Muscle of arm (tissue), 14 donors: ENCODE data around the gene ROS1. TPM values are rescaled to one million over a fixed set of nuclear protein-coding genes. Genes with fewer than 3 reads are reported as not detected.
"Not testable (repeated sequence)": the region's sequence is repeated elsewhere in the genome, so short reads cannot be mapped to it uniquely, and the experiment has no call there.

Source experiments
- DNase-seq: peaks from one replicate; pipeline ENCODE4 v3.0.0-alpha.2; 2013
- long read RNA-seq, 11 donors: transcript quantifications; one replicate each; lab custom pipeline, GENCODE V29; 2026
- polyA plus RNA-seq, 12 donors: library from polyadenylated mRNA; unstranded; fragments of 120-200 nt; gene quantifications; one replicate each; pipeline ENCODE4 v1.2.1, GENCODE V29; 2013; ENCODE audit not compliant: insufficient read length in 12 of 12

Gene ROS1
- polyA plus RNA-seq: under 1 TPM in 10 of 12 donors, not detected in 2; 0.11 to 0.38 (median 0.19) TPM
- long read RNA-seq, donor 1: 0 reads
- long read RNA-seq, donor 2: 0 reads
- long read RNA-seq, donor 3: 0 reads
- long read RNA-seq, donor 4: 0 reads
- long read RNA-seq, donor 5: 0 reads
- long read RNA-seq, donor 6: 0 reads
- long read RNA-seq, donor 7: 0 reads
- long read RNA-seq, donor 8: 0 reads
- long read RNA-seq, donor 9: 0 reads
- long read RNA-seq, donor 10: 0 reads
- long read RNA-seq, donor 11: 0 reads

DNA sequence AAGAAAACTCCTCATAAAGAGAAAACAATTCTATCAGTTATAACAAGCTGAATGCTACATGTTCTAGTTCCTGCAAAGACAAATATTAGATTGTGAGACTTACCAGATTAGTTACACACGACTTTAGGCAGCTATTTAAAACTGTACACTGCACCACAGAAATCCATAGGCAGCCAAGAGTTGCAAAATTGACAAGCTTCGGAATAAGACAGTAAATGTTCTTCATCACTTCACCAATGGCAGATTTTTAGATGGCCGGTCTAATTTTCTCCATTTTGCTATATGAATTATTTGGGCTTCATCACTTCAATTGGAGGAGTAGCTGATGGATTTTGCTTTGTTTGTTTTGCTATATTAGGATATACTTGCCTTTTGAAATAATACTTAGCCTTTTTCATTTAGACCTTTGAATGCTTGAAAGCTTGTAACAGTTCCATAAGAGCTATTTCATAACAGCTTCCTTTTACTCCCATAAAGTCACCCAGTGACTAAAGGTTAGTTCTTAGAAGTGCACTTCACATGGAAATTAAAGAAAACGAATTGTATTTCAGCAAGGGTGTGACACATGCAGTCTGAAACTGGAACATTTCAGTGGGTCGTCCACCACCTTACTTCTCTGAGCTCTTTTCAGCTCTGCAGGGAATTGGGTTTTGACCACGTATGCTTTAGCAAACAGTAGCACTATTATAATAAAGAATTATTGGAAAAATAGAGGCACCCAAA is at the start of gene ROS1:
Gene ROS1, minus strand, starts transcription at position 512 of the 723 bp plus-strand sequence. Its CDS starts 286 bp downstream, at position 226.
- no peak for DNase-seq

DNA sequence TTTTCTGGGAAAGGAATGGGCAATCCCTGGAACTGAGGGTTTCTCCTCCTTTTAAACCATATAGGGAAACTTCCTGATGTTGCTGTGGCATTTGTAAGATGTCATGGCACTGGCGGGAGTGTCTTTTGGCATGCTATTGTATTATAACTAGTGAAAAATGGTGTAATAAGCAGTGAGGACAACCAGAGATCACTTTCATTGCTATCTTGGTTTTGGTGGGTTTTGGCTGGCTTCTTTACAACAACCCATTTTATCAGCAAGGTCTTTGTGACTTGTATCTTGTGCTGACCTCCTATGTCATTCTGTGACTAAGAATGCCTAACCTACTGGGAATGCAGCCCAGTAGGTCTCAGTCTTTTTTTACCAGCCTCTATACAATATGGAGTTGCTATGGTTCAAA is 47.7 kb upstream of the ROS1 start:
- DNase-seq: no peak

DNA sequence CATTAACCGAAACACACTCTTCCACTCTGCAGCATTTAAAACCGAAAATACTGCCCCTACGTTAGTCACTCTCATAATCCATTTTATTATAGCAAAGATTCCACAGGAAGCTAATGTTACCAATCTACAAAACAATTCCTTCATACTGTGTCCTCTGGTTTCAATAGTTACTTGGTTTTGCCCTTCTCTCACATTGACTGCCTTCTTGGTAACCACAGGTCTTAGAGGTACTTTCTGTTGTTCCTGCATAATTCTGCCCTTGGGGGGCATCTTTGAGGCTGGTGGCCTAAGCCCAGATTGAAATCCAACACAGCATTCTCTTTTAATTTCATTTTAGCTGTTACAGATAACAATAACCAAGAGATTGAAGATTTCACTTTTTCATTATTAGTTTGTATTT is 46.9 kb upstream of the ROS1 start:
- no peak for DNase-seq

DNA sequence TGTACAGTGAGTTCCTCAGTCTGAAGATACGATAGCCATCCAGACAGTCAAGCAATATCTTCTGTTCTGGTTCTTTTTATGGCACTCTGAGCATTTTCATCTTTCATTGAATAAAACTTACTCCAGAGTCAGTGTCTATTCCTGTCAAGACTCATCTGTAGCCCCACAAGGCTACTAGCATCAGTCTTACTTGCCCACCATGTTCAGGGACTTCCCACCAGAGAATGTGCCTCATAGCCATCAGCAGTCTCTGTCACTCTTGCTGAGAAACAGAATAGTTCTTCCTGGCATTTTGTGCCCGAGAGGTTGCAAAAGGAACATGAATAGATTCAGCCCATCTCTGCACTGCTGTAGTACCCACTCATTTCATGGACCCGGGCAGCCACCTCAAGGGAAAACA is 44.0 kb upstream of the ROS1 start:
- DNase-seq: no peak

DNA sequence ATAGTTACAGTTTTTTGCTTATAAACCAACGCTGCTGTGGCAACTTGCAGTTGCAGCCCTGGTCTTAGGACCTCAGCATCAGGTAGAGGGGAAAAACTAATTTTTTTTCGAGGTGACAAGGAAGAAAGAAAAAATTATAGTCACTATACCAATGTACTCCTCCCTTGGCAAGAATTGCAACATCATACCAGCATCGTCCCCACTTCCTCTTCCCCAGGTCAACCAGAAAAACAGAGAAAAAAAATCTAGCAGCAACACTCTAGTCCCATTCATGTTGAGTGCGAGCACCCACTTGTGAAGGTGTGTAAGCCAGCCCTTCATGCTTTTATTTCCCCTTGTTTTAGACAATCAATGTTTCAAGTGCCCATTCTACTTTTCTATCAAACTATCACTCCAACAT is 43.6 kb upstream of the ROS1 start:
- DNase-seq: no peak

DNA sequence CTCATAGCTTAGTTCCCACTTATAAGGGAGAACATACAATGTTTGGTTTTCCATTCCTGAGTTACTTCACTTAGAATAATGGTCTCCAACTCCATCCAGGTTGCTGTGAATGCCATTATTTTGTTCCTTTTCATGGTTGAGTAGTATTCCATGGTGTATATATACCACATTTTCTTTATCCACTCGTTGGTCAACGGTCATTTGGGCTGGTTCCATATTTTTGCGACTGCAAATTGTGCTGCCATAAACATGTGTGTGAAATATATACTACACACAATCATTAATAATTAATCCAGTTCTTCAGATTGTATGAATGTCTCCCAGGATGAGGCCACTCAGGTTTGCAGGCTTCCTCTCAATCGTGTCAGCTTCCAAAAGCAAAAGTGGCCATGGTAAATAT is 42.8 kb upstream of the ROS1 start:
- DNase-seq: not testable (repeated sequence)

DNA sequence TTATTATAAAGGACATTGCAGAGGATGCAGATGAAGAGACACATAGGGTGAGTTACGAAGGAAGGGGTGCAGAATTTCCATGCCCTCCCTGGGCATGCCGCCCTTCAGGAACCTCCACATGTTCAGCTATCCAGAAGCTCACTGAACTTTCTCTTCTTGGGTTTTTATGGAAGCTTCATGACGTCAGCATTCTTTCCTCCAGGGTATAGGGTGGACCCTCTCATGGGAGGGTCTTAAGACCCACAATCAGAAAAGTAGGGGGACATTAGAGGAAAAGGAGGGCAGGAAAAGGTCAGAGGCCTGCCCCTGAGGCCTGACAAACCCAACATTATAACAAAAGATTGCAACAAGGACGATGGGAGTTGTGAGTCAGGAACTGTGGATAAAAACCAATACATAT is 42.1 kb upstream of the ROS1 start:
- DNase-seq: no peak

DNA sequence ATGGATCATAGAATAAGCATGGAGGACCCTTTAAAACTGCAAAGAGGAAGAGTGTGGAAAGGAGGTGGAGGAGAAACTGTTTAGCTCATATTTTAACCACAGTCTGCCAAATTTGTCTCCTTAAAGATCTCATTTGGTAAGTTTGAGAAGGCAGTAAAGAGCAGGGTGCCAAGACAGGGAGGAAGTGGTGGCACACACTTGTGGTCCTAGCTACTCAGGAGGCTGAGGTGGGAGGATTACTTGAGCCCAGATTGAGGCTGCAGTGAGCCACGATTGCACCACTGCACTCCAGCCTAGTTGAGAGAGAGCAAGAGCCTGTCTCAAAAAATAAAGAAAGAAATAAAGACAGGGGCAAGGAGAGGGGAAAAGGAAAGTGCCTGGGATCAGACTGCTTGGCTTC is 39.9 kb upstream of the ROS1 start:
- no peak for DNase-seq

DNA sequence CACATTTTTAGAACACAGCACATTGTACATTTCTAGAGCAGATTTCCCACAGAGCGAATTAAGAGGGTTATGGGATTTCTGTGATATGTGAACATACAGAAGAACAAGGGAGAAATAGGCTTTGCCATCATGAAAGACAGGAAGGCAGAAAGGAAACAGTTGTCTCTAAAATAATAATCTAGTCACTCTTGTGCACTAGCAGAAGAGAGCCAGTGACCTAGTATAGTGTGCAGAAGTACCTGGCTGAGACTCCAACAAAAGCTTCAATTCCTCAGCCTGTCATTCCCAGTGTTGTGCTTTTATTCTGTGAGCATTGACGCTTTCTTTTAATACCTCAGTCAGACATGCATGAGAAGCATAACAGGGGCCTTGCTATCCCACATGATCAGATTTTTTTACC is 39.0 kb upstream of the ROS1 start:
- DNase-seq: no peak

DNA sequence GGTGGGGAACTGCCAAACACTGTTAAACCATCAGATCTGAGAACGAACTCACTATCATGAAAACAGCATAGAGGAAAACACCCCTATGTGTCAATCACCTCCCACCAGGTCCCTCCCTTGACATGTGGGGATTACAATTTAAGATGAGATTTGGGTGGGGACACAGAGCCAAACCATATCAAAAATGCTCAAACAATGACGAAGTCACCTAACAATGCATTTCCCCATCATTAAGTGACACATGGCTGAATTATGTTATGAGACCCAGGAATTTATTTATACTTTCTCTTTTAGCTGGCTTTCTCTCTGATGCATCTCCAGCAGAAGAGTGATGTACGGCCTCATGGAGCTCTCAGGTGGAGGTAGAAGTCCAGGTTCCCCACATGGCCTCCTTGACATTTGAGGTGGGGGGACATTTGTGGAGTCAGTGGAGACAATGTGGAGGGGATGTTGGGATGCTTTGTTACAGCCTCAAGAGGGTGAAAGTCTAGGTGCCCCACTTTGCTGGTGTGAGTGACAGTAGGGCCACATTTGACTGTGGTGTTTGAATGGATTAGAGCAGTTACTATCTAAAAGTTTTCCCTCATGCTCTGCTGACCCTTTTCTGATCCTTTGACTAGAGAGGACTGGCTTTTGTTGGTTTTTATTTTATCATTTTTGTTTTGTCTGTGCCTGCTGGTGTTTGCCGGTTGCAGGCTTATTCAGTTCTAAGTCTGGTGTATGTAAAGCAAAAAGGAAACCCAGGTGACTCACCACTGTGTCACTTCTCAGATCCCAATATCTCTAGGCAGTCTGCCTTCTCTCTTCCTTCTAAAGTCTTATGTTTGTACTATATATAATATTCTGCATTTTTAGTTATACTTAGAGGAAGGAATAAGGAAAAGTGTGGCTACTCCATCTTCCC is 38.3 kb upstream of the ROS1 start:
- DNase-seq: no peak

DNA sequence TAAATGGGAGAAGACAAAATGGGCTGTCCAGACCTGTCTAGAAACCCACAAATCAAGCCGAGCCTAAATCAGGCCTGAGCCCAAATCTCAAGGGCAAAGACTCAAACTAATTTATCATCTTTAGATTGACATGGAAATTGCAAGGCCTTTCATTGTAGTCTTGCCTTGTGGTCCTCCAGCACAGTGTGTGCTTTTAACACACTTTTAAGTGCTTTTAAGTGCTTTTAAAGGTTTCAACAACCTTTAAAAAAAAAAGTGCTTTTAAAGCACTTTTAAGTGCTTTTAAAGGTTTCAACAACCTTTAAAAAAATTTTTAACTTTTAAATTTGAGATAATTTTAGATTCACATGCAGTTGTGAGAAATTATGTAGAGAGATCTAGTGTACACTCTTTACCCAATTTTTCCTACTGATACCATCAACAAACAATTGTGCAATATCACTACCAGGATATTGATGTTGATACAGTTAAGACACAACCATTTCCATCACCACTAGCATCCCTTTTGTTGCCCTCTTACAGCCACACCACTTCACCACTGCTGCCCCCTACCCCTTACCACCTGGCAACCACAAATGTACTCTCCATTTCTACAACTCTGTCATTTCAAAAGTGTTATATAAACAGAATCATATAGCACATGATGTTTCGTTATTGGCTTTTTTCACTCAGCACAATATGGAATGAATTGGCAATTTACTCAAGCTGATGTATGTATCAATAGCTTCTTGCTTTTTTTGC is 33.6 kb upstream of the ROS1 start:
- no peak for DNase-seq

DNA sequence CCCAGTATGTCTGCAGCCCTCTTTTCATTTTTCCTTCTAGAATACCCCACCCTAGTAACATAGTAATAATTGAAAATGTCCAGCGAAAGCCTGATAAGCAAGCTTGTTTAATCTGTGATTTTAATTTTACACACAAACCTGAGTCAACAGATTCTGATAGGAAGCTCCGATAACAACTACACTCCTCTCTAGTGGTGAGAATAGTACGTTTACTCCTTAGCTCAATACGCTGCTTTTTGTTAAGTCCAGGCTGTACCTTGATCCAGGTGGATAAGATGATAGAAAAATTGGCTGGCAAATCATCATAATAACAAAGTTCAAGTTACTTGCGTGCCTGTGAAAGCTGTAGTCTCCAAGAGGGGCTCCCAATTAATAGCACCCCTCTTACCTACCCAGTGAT is 31.3 kb upstream of the ROS1 start:
- DNase-seq: no peak

DNA sequence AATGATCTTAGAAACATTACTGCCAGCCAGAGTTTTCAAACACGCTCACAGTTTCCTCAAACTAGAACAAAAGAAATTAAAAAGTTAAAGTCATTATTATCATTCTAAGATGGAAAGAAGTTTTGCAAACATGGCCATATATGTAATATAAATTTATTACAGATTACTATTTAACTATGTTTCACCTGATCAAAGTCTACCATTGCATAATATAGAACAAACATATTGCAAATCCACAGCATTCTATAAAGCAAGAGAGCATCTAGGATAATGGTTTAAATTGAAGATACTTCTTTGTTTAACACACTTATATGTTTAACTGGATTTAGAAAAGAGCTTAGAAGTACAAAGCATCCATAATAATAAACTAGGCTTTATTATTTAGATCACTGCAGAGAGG is 30.5 kb upstream of the ROS1 start:
- no peak for DNase-seq

DNA sequence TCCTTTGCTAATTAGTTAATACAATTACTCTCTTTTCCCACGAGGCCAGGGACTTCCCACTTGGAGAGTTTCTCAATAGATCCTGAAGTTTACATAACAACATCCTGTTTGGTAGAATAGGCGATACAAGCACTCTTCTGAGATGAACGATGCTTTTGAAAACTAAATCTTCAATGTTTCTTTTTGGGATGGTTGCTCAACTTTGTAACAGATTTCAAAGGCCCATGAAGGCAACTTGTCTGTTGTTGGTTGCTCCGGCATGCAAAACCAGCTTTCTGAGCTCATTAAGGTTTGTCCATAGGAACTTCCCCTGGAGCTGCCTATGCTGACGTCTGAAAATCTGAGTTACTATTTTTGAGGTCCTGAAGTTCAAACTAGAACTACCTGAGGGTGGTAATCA is 25.9 kb upstream of the ROS1 start:
- DNase-seq: no peak

DNA sequence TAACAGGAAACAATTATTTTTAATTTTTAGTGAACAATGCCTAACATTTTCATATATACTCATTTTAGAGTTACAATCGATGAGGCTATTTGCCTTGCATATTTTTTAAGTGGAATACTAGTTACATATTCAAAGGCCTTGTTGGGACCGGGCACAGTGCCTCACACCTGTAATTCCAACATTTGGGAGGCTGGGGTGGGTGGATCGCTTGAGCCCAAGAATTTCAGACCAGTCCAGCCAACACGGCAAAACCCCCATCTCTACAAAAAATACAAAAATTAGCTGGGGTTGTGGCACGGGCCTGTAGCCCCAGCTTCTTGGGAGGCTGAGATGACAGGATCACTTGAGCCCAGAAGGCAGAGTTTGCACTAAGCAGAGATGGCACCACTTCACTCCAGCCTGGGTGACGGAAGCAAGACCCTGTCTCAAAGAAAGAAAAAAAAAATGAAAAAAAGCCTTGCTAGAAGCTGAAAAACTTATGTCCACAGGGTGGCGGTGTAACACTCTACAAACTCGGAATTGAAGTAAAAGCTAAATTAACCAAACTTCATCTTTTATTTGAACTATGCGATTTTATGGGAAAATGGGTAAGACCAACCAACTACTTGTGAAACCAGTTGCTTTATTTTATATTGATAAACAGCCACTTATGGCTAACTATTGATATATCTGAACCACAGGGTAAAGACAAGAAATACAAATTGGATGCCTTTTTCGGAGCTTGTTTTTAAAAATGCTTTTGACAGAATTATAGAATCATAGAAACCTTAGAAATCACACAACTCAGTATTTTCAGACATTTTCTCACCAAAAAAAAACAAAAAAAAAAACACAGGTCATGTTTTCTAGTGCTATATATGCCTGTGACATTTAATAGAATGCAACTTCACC is 24.1 kb upstream of the ROS1 start:
- DNase-seq: peak; percentile 69

DNA sequence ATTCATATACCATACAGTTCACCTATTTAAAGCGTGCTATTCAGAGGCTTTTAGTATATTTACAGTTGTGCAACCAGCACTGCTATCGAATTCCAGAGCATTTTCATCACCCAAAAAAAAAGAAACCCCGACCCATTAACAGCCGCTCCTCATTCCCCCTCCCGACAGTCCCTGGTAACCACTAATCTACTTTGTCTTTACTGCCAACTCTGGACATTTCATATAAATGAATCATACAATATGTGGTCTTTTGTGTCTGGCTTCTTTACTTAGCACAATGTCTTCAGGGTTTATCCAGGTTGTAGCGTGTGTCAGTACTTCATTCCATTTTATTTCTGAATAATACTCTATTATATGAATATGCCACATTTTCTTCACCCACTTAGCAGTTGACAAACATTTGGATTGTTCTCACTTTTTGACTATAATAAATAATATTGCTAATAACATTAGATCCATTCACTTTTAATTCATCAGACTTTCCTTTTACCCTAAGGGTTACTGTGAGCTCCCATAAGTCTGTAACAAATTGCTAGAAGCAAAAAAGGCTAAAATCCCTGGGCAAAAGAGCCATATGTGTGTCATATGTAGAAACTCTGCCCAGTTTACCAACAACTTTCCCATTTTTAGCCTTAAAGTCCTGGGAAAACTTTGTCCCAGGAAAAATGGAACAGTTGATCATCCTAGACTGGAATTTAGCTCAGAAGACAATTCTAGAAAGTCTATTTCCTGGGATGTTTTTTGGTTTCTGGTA is 23.2 kb upstream of the ROS1 start:
- no peak for DNase-seq

DNA sequence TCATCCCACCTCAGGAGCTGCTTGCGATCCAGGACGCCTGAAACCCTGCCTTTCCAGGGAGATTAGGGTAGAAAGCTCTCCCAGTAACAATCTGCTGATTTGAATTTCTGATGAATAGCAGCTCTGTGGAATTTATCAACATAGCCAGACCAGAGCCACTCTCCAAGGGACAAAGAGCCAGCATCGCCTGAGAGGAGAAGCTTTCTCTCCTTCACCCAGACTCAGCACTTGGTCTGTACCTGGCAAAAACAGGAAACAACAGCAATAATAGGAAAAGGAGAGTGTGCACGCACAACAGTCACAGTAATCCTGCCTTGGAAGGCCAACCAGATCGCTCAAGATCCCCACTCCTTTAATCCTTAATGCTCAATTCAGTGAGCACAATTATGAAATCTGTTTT is 22.3 kb upstream of the ROS1 start:
- no peak for DNase-seq

DNA sequence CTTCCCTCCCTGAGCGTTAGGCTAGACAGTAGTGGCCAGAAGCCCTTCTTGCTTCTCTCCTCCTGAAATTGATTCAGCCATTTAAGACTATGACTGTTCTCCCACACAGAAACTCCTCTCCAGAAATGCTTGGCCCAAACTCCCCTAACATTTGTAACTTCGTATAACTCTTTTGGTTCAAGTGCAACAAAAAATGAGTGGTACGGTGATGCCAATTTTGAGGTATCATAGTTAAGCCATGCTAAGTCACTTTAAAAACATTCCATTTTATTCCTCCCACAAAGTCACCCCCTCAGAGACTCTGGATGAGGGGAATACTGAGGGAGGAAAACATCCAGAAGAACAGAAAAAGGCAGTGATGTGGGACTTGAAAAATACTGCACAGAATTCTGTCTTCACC is 21.1 kb upstream of the ROS1 start:
- no peak for DNase-seq

DNA sequence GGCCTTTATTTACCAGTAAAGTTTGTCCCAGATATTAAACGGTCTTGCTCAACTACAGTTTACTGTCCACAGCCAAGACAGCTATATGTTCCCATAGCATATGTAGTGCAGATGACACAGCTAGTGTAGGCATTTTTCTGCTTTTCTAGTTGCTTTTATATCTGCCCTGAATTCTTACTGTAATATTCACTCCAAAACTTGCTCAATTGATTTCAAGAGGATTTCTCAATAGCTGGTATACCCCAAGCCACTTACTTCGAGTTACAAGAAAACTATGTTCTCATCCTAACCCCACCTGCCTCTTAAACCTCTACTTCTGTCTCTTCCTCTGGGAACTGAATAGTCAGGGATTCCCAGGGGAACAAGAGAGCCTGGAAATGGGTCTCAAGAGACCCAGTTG is 18.9 kb upstream of the ROS1 start:
- DNase-seq: no peak

DNA sequence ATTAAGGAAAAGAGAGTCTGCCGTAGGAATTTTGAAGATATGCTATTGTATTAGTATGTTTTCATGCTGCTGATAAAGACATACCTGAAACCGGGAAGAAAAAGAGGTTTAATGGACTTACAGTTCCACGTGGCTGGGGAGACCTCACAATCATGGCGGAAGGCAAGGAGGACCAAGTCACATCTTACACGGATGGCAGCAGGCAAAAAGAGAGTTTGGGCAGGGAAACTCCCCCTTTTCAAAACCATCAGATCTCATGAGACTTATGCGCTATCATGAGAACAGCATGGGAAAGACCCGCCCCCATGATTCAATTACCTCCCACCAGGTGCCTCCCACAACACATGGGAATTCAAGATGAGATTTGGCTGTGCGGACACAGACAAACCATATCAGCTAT is 16.6 kb upstream of the ROS1 start:
- DNase-seq: not testable (repeated sequence)
